AG04450 (cell line): Measurements from ENCODE around the gene DOCK8. TPM values are rescaled to one million over a fixed set of nuclear protein-coding genes. Genes with fewer than 3 reads are reported as not detected.
A peak's percentile ranks its signal among the peaks of the same experiment; 100 is the strongest.
"Not testable (repeated sequence)": the region's sequence is repeated elsewhere in the genome, so short reads cannot be mapped to it uniquely, and the experiment has no call there.

Source experiments
- CTCF ChIA-PET: fragments of 300-600, 350-600 bp; formaldehyde crosslinking; extraction: SDS; loops from one replicate; lab custom pipeline; 2022; ENCODE audit warnings: antibody characterized with exemption, inconsistent platforms; lab: Charles Lee
- POLR2A ChIA-PET: fragments of 350-600 bp; formaldehyde crosslinking; extraction: SDS; loops from one replicate; lab custom pipeline; 2021; ENCODE audit warnings: antibody characterized with exemption, inconsistent platforms; lab: Yijun Ruan, JAX
- DNase-seq: peaks from one replicate; pipeline ENCODE4 v3.0.0-alpha.2; 2011; ENCODE audit warnings: low read depth, low spot score
- H3K27ac ChIP-seq: one replicate; pipeline ENCODE4 v1.5.1; 2012; ENCODE audit warnings: low read depth, low read length, control low read depth
- H3K27me3 ChIP-seq: one replicate; pipeline ENCODE4 v1.6.0; 2012; ENCODE audit warnings: low read length; ENCODE audit not compliant: control insufficient read depth, insufficient read depth
- H3K4me3 ChIP-seq: 2 replicates; pipeline ENCODE4 v1.5.1; 2011; ENCODE audit warnings: mild to moderate bottlenecking, low read depth, low read length, control low read depth
- H3K9me3 ChIP-seq: 2 replicates; pipeline ENCODE4 v1.5.1; 2012; ENCODE audit warnings: low read length; ENCODE audit not compliant: control insufficient read depth, insufficient read depth
- polyA minus RNA-seq: library from RNA; depleted of rRNA, polyadenylated mRNA; stranded (reverse); fragments of >200 nt; gene quantifications from 2 replicates; pipeline ENCODE4 v1.2.3, GENCODE V29; 2011; rRNA and poly(A)+ RNA removed
- polyA plus RNA-seq: library from polyadenylated mRNA; depleted of rRNA; stranded (reverse); fragments of >200 nt; gene quantifications from 2 replicates; pipeline ENCODE4 v1.2.3, GENCODE V29; 2011; rRNA removed
- TF ChIP-seq, protein P1 (sequence below): IDR thresholded peaks from 2 replicates; pipeline ENCODE4 v1.5.1; 2011; ENCODE audit warnings: low read depth, low read length, control low read depth, inconsistent platforms

Gene DOCK8
- polyA plus RNA-seq (0.05 TPM in 1 of 2 replicates, not detected in the other), polyA minus RNA-seq (0.35 TPM in 1 of 2 replicates, not detected in the other)

DNA sequence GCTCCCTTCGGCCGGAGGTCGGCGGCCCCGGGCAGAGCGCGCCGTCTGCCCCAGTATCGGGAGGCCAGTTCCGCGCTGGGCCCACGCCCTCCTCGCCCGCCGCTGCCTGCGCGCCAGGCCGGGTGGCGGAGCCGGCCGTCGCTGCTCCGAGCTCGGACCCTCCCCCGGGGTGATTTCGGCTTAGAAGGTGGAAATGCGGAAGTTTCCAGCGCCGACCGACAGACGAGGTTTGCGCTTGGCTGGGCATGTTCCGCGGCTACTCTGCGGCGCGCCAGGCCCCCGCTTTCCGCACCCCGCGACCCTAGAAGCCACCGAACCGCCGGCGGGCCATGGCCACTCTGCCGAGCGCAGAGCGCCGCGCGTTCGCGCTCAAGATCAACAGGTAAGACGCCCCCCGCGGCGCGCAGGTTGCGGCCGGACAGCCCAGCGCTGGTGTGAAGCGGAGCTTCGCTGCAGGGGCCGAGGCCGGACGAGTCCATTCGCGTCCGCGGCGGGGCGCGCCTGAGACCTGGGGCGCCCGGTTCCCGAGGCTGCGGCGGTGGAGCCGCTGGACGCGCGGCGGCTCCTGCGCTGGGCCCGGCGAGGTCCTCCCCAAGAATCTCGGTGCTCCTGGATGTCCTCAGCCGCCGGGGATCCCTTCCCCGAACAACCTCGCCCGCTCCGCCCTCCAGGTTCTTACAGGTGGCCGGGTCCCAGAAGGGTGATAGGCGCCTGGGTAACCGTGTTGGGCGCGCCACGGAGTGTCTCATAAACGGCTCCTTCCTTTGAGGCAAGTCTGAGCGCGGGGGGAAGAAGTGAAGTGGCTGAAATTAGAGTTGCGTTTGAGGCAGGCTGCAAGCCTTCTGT, at the start of gene DOCK8:
TSS of gene DOCK8 (plus strand) at position 218 of the 846 bp plus-strand sequence. CDS start at position 330, 112 bp downstream.
- ChIA-PET CTCF (no interaction called here), POLR2A (no interaction called here)
- H3K27me3 ChIP-seq: peaks cover 19% of the 10 kb centered on the region
- no peak within 1 kb of the TSS for H3K27ac ChIP-seq
- H3K9me3 ChIP-seq: no peaks in the 10 kb centered on the region
- DNase-seq: no peak
- TF ChIP-seq, protein P1, sequence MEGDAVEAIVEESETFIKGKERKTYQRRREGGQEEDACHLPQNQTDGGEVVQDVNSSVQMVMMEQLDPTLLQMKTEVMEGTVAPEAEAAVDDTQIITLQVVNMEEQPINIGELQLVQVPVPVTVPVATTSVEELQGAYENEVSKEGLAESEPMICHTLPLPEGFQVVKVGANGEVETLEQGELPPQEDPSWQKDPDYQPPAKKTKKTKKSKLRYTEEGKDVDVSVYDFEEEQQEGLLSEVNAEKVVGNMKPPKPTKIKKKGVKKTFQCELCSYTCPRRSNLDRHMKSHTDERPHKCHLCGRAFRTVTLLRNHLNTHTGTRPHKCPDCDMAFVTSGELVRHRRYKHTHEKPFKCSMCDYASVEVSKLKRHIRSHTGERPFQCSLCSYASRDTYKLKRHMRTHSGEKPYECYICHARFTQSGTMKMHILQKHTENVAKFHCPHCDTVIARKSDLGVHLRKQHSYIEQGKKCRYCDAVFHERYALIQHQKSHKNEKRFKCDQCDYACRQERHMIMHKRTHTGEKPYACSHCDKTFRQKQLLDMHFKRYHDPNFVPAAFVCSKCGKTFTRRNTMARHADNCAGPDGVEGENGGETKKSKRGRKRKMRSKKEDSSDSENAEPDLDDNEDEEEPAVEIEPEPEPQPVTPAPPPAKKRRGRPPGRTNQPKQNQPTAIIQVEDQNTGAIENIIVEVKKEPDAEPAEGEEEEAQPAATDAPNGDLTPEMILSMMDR: no peak
- peak within 1 kb of the TSS; percentile 43 for H3K4me3 ChIP-seq

GRCh38 chr9:169757-170156, 44.9 kb upstream of the DOCK8 start:
- H3K27me3 ChIP-seq, CTCF ChIA-PET, DNase-seq, H3K27ac ChIP-seq, H3K4me3 ChIP-seq, H3K9me3 ChIP-seq, POLR2A ChIA-PET: not testable (repeated sequence)

GRCh38 chr9:178140-178825, 36.4 kb upstream of the DOCK8 start:
- peak overlapping the region; percentile 57 for H3K4me3 ChIP-seq
- POLR2A ChIA-PET, DNase-seq, CTCF ChIA-PET, H3K27ac ChIP-seq, H3K27me3 ChIP-seq, H3K9me3 ChIP-seq: not testable (repeated sequence)

- CTCF ChIA-PET, H3K27ac ChIP-seq, POLR2A ChIA-PET, H3K9me3 ChIP-seq, DNase-seq, H3K27me3 ChIP-seq: not testable (repeated sequence)
- H3K4me3 ChIP-seq: peak within 1 kb of the TSS; percentile 68
Observed at GRCh38 chr9:178970-179383, 35.7 kb upstream of the DOCK8 start, which contains the start of gene ZNG1A. TSS of gene ZNG1A (minus strand) at chr9:179056. CDS start at chr9:178969, 87 bp downstream.

DNA sequence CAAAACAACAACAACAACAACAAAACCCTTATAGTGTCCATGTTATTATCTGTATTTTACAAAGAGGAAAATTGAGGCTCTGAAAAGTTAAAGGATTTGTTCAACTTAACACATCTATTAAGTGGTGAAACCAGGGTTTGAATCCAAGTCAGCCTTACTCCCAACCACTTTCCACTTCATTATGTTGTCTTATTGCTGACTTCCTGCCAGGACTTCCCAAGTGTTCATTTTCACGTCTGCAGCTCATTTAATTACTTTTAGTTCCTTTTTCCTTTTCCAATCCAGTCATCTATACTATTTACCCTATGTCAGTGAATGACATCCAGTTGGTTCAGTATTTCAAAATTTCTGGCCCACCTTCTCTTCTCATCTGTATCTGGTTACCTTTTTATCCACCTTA, 15.1 kb upstream of the DOCK8 start:
- H3K27me3 ChIP-seq, CTCF ChIA-PET, POLR2A ChIA-PET: not testable (repeated sequence)

GRCh38 chr9:206481-206880, 8.2 kb upstream of the DOCK8 start:
- POLR2A ChIA-PET: no interaction called here
- TF ChIP-seq, protein P1: no peak
- H3K4me3 ChIP-seq: no peak overlapping the region
- H3K27ac ChIP-seq: no peak overlapping the region
- no peak for DNase-seq
- H3K27me3 ChIP-seq: no peaks in the 10 kb centered on the region
- CTCF ChIA-PET: no interaction called here
- no peaks in the 10 kb centered on the region for H3K9me3 ChIP-seq

More for the DNA sequence above, 15.1 kb upstream of the DOCK8 start:
- not testable (repeated sequence) for H3K4me3 ChIP-seq, H3K9me3 ChIP-seq, DNase-seq, H3K27ac ChIP-seq
